Thyroid gland (tissue), 4 donors: Measurements from ENCODE around the gene FMC1. TPM values are rescaled to one million over a fixed set of nuclear protein-coding genes. Genes with fewer than 3 reads are reported as not detected.

Experiments
- DNase-seq, 2 donors: peaks; one replicate each; pipeline ENCODE4 v3.0.0-alpha.2; 2019
- H3K27ac ChIP-seq, 3 donors: fragments of 200-600 bp; sonication (generic); 1 replicate in 2 of 3; 2 replicates in 1 of 3; pipeline ENCODE4 v1.5.1; 2016 to 2019; ENCODE audit warnings: mild to moderate bottlenecking in 1 of 3, moderate library complexity in 1 of 3
- H3K27me3 ChIP-seq: fragments of 200-600 bp; sonication (generic); one replicate; pipeline ENCODE4 v1.5.1; 2019
- H3K36me3 ChIP-seq, 2 donors: fragments of 200-600 bp; sonication (generic); one replicate each; pipeline ENCODE4 v1.5.1; 2016 to 2019
- H3K4me1 ChIP-seq, 2 donors: fragments of 200-600 bp; sonication (generic); one replicate each; pipeline ENCODE4 v1.5.1; 2017 to 2019
- H3K4me3 ChIP-seq, 3 donors: fragments of 200-600 bp; sonication (generic); replicated peaks in 1 of 3; 1 replicate in 2 of 3; 2 replicates in 1 of 3; pipeline ENCODE4 v1.5.1; 2016; ENCODE audit warnings: mild to moderate bottlenecking in 1 of 3
- H3K9me3 ChIP-seq: fragments of 200-600 bp; sonication (generic); one replicate; pipeline ENCODE4 v1.5.1; 2017
- POLR2A ChIP-seq, 2 donors: fragments of 450-650 bp; IDR thresholded peaks; one replicate each; pipeline ENCODE4 v1.6.1; 2017; ENCODE audit warnings: antibody characterized with exemption in 2 of 2, mild to moderate bottlenecking in 2 of 2, moderate library complexity in 1 of 2
- WGBS, 2 donors: methylation state at CpG; one replicate each; pipeline ENCODE4 v1.1.5; 2017; 5-methylcytosine and 5-hydroxymethylcytosine counted together
- intact Hi-C: fragments of 100-400 bp; cut with DNase I; formaldehyde crosslinking; loops from one replicate; pipeline ENCODE4 v1.15.1; 2023
- small RNA-seq: library from RNA; depleted of rRNA; stranded (forward); fragments of <200 nt; gene quantifications from one replicate; pipeline ENCODE3, GENCODE V24; 2016
- total RNA-seq, 4 donors: library from RNA; depleted of rRNA; stranded (reverse); fragments of >200 nt; gene quantifications; one replicate each; pipeline ENCODE4 v1.2.3, GENCODE V29; 2016
- TF ChIP-seq, protein P1 (sequence below), 6 experiments: fragments of 200-600 bp in 3 of 6; fragments of 450-650 bp in 3 of 6; sonication (generic) in 3 of 6; IDR thresholded peaks; one replicate each; pipeline ENCODE4 v1.5.1; 2016 to 2019; ENCODE audit warnings: antibody characterized with exemption in 6 of 6, mild to moderate bottlenecking in 2 of 6, inconsistent platforms in 1 of 6, moderate library complexity in 1 of 6

The FMC1 gene
- total RNA-seq, 4 donors from 2014 or later: 11.9 to 26.4 (median 23.0) TPM

- peaks cover 2 to 5% of the 10 kb centered on the region in 2 donors for H3K36me3 ChIP-seq
- H3K27me3 ChIP-seq: no peaks in the 10 kb centered on the region
- intact Hi-C loops: no loop called here
- H3K9me3 ChIP-seq: no peaks in the 10 kb centered on the region
- no peak overlapping the region for H3K4me3 ChIP-seq
- WGBS, 2 donors: 86% methylated on average over 3 of the region's 3 CpGs
- H3K4me1 ChIP-seq: peaks cover 8 to 21% of the 10 kb centered on the region in 2 donors
- no peak overlapping the region for H3K27ac ChIP-seq
- TF ChIP-seq POLR2A (IDR thresholded peaks at IDR 0.05): no peak
- TF ChIP-seq, protein P1, sequence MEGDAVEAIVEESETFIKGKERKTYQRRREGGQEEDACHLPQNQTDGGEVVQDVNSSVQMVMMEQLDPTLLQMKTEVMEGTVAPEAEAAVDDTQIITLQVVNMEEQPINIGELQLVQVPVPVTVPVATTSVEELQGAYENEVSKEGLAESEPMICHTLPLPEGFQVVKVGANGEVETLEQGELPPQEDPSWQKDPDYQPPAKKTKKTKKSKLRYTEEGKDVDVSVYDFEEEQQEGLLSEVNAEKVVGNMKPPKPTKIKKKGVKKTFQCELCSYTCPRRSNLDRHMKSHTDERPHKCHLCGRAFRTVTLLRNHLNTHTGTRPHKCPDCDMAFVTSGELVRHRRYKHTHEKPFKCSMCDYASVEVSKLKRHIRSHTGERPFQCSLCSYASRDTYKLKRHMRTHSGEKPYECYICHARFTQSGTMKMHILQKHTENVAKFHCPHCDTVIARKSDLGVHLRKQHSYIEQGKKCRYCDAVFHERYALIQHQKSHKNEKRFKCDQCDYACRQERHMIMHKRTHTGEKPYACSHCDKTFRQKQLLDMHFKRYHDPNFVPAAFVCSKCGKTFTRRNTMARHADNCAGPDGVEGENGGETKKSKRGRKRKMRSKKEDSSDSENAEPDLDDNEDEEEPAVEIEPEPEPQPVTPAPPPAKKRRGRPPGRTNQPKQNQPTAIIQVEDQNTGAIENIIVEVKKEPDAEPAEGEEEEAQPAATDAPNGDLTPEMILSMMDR (IDR thresholded peaks at IDR 0.05): no peak
- no peak for DNase-seq
Observed at GRCh38 chr7:139394540-139394939, 53.4 kb downstream of the FMC1 start.

Small RNA genes lying within 50 kb of the gene (small RNA-seq; reads per million reads assigned to genes)
- gene RNU6-206P: not detected

Other genes starting within 250 kb of the FMC1 start
- gene ZC3HAV1, start 231.6 kb upstream of the FMC1 start, total RNA-seq: 10 to 100 TPM; 43.4 to 59.7 (median 50.2) TPM
- gene UBN2, start 110.1 kb upstream of the FMC1 start, total RNA-seq: 10 to 100 TPM; 19.9 to 33.7 (median 24.7) TPM
- 100 to 1,000 TPM; 125 to 179 (median 145) TPM for gene LUC7L2, start 18.6 kb downstream of the FMC1 start, total RNA-seq
- 10 to 100 TPM; 20.7 to 45.8 (median 23.0) TPM for gene KLRG2, start 142.3 kb downstream of the FMC1 start, total RNA-seq
- not detected for gene CLEC2L, start 182.3 kb downstream of the FMC1 start, total RNA-seq